H9 (cell line): ENCODE data around the gene KAT5. TPM values are rescaled to one million over a fixed set of nuclear protein-coding genes. Genes with fewer than 3 reads are reported as not detected.

Source experiments
- DNase-seq: peaks from one replicate; pipeline ENCODE4 v3.0.0-alpha.2; 2017
- H2AFZ ChIP-seq: one replicate; pipeline ENCODE4 v1.6.1; 2013; ENCODE audit warnings: mild to moderate bottlenecking, low read length, control low read depth, moderate library complexity
- H2AK5ac ChIP-seq: 2 replicates; pipeline ENCODE4 v1.6.1; 2013; ENCODE audit warnings: low read length, control low read depth, mixed read lengths; ENCODE audit not compliant: insufficient read length
- H2BK120ac ChIP-seq: one replicate; pipeline ENCODE4 v1.6.1; 2013; ENCODE audit warnings: low read depth, mild to moderate bottlenecking, low read length, control low read depth, inconsistent platforms; ENCODE audit not compliant: poor library complexity, severe bottlenecking
- H2BK12ac ChIP-seq: 2 replicates; pipeline ENCODE4 v1.6.1; 2013; ENCODE audit warnings: low read length, control low read depth, mixed read lengths, low read depth; ENCODE audit not compliant: insufficient read length
- H2BK15ac ChIP-seq: 2 replicates; pipeline ENCODE4 v1.6.1; 2013; ENCODE audit warnings: low read depth, low read length, control low read depth
- H2BK20ac ChIP-seq: one replicate; pipeline ENCODE4 v1.6.1; 2013; ENCODE audit warnings: low read depth, mild to moderate bottlenecking, low read length, control low read depth, inconsistent platforms; ENCODE audit not compliant: poor library complexity, severe bottlenecking
- H2BK5ac ChIP-seq: 2 replicates; pipeline ENCODE4 v1.6.1; 2013; ENCODE audit warnings: low read length, control low read depth, mixed read lengths; ENCODE audit not compliant: insufficient read length
- H3K14ac ChIP-seq: 2 replicates; pipeline ENCODE4 v1.6.1; 2013; ENCODE audit warnings: low read length, control low read depth; ENCODE audit not compliant: insufficient read depth
- H3K18ac ChIP-seq: 2 replicates; pipeline ENCODE4 v1.6.1; 2013; ENCODE audit warnings: low read depth, mild to moderate bottlenecking, mixed read lengths, low read length, control low read depth; ENCODE audit not compliant: insufficient read length
- H3K23ac ChIP-seq: 2 replicates; pipeline ENCODE4 v1.6.1; 2013; ENCODE audit warnings: low read length, control low read depth, mixed read lengths, low read depth; ENCODE audit not compliant: insufficient read length
- H3K23me2 ChIP-seq: 2 replicates; pipeline ENCODE4 v1.6.1; 2013; ENCODE audit warnings: low read depth, mild to moderate bottlenecking, mixed read lengths, low read length, control low read depth; ENCODE audit not compliant: insufficient read length, poor library complexity, severe bottlenecking
- H3K27ac ChIP-seq: 2 replicates; pipeline ENCODE4 v1.5.1; 2013; ENCODE audit warnings: low read length, control low read depth, mixed read lengths, low read depth; ENCODE audit not compliant: insufficient read length
- H3K27me3 ChIP-seq: 2 replicates; pipeline ENCODE4 v1.6.1; 2013; ENCODE audit warnings: low read length, control low read depth, inconsistent platforms; ENCODE audit not compliant: insufficient read depth
- H3K4ac ChIP-seq: 2 replicates; pipeline ENCODE4 v1.6.1; 2013; ENCODE audit warnings: low read depth, mild to moderate bottlenecking, control low read depth, inconsistent platforms, low read length, moderate library complexity
- H3K4me1 ChIP-seq: 2 replicates; pipeline ENCODE4 v1.6.1; 2013; ENCODE audit warnings: low read length, control low read depth, inconsistent platforms; ENCODE audit not compliant: insufficient read depth
- H3K4me2 ChIP-seq: 2 replicates; pipeline ENCODE4 v1.6.1; 2013; ENCODE audit warnings: low read length, control low read depth, mixed read lengths; ENCODE audit not compliant: insufficient read length, insufficient read depth
- H3K56ac ChIP-seq: 2 replicates; pipeline ENCODE4 v1.6.1; 2013; ENCODE audit warnings: low read depth, mild to moderate bottlenecking, mixed read lengths, low read length, control low read depth; ENCODE audit not compliant: insufficient read length
- H3K79me1 ChIP-seq: 2 replicates; pipeline ENCODE4 v1.6.1; 2013; ENCODE audit warnings: low read depth, mild to moderate bottlenecking, moderate library complexity, low read length, control low read depth, inconsistent platforms; ENCODE audit not compliant: insufficient read depth, poor library complexity, severe bottlenecking
- H3K79me2 ChIP-seq: 2 replicates; pipeline ENCODE4 v1.6.1; 2013; ENCODE audit warnings: low read length, control low read depth, inconsistent platforms; ENCODE audit not compliant: insufficient read depth
- H3K9ac ChIP-seq: 2 replicates; pipeline ENCODE4 v1.6.1; 2013; ENCODE audit warnings: low read length, control low read depth, mixed read lengths; ENCODE audit not compliant: insufficient read length; ENCODE audit errors: extremely low read depth
- H3K9me3 ChIP-seq: one replicate; pipeline ENCODE4 v1.6.1; 2013; ENCODE audit warnings: low read depth, low read length, inconsistent platforms; ENCODE audit not compliant: control insufficient read depth
- H3T11ph ChIP-seq: one replicate; pipeline ENCODE4 v1.6.1; 2013; ENCODE audit warnings: mild to moderate bottlenecking, low read length, control low read depth, inconsistent platforms
- H4K20me1 ChIP-seq: one replicate; pipeline ENCODE4 v1.6.1; 2013; ENCODE audit not compliant: control insufficient read depth, insufficient read length, insufficient read depth
- H4K5ac ChIP-seq: 2 replicates; pipeline ENCODE4 v1.6.1; 2013; ENCODE audit warnings: low read depth, mild to moderate bottlenecking, mixed read lengths, low read length, control low read depth; ENCODE audit not compliant: insufficient read length
- H4K8ac ChIP-seq: replicated peaks from 2 replicates; pipeline ENCODE4 v1.6.1; 2013; ENCODE audit warnings: low read length, control low read depth, mixed read lengths, low read depth; ENCODE audit not compliant: insufficient read length
- H4K91ac ChIP-seq: 2 replicates; pipeline ENCODE4 v1.6.1; 2013; ENCODE audit warnings: low read depth, mild to moderate bottlenecking, moderate library complexity, mixed read lengths, low read length, control low read depth; ENCODE audit not compliant: insufficient read length
- H3K27ac Mint-ChIP-seq, 3 experiments: 2 replicates in 2 of 3; 3 replicates in 1 of 3; pipeline ENCODE4 v1.8.0; 2020 to 2021; ENCODE audit warnings: mixed read lengths in 3 of 3, mild to moderate bottlenecking in 1 of 3, moderate library complexity in 1 of 3
- H3K27me3 Mint-ChIP-seq: 2 replicates; pipeline ENCODE4 v1.8.0; 2021; ENCODE audit warnings: low read depth, mild to moderate bottlenecking, moderate library complexity, mixed read lengths
- H3K36me3 Mint-ChIP-seq, 3 experiments: 2 replicates in 2 of 3; 3 replicates in 1 of 3; pipeline ENCODE4 v1.8.0; 2020 to 2021; ENCODE audit warnings: low read depth in 3 of 3, mixed read lengths in 3 of 3; ENCODE audit not compliant: insufficient read depth in 1 of 3
- H3K4me1 Mint-ChIP-seq, 2 experiments: 2 replicates each; pipeline ENCODE4 v1.8.0; 2020; ENCODE audit warnings: mixed read lengths in 2 of 2
- H3K4me3 Mint-ChIP-seq, 2 experiments: 2 replicates in 1 of 2; 3 replicates in 1 of 2; pipeline ENCODE4 v1.8.0; 2020 to 2021; ENCODE audit warnings: mild to moderate bottlenecking in 2 of 2, mixed read lengths in 2 of 2, moderate library complexity in 1 of 2
- H3K9me3 Mint-ChIP-seq, 2 experiments: 2 replicates in 1 of 2; 3 replicates in 1 of 2; pipeline ENCODE4 v1.8.0; 2020; ENCODE audit warnings: mild to moderate bottlenecking in 2 of 2, mixed read lengths in 2 of 2, moderate library complexity in 1 of 2
- WGBS: extraction: QIAGEN DNeasy Blood & Tissue Kit; methylation state at CpG from one replicate; pipeline ENCODE4 v1.1.7; 2013; ENCODE audit warnings: missing lambda C conversion rate, low lambda C conversion rate, mixed read lengths; ENCODE audit not compliant: insufficient read length; ENCODE audit errors: extremely low coverage; 5-methylcytosine and 5-hydroxymethylcytosine counted together
- total RNA-seq: library from RNA; stranded (reverse); gene quantifications from 2 replicates; pipeline ENCODE4 v1.2.1, GENCODE V29; 2021
- TF ChIP-seq, protein P1 (sequence below): fragments of 200-600 bp; sonication (generic); conservative IDR thresholded peaks from 3 replicates; pipeline ENCODE4 v1.8.0; 2021; ENCODE audit warnings: antibody characterized with exemption, mild to moderate bottlenecking

Gene KAT5
- total RNA-seq, 1 experiment from 2014 or later, result 56.7 TPM

DNA sequence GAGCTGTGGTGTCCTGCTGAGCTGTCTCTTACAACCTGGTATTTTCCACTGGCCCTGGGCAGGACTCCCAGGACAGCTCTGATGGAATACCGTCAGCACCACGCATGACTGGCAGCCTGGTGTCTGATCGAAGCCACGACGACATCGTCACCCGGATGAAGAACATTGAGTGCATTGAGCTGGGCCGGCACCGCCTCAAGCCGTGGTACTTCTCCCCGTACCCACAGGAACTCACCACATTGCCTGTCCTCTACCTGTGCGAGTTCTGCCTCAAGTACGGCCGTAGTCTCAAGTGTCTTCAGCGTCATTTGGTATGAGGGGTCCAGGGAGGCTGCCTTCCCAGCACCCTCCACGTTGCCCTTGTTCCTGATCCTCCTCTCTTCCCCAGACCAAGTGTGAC lies 2.4 kb downstream of the KAT5 start:
- H3K27ac Mint-ChIP-seq, result no peak overlapping the region
- Histone ChIP-seq H3K23me2 (peaks cover under 1% of the 10 kb centered on the region), H3T11ph (no peak overlapping the region), H4K8ac (no peak overlapping the region), H3K27me3 (no peaks in the 10 kb centered on the region), H2BK15ac (no peak overlapping the region), H4K20me1 (no peaks in the 10 kb centered on the region), H3K9me3 (no peaks in the 10 kb centered on the region), H3K56ac (no peak overlapping the region), H3K9ac (no peak overlapping the region), H3K4me1 (peaks cover 2% of the 10 kb centered on the region; the same call in 1 of the 2 replicates), H4K91ac (no peak overlapping the region), H3K23ac (no peak overlapping the region), H3K79me1 (no peaks in the 10 kb centered on the region), H3K79me2 (no peaks in the 10 kb centered on the region), H2BK20ac (no peak overlapping the region), H2AFZ (no peak overlapping the region), H2BK5ac (no peak overlapping the region), H3K27ac (no peak overlapping the region), H3K14ac (no peak overlapping the region), H2BK12ac (no peak overlapping the region), H3K4me2 (no peak overlapping the region), H4K5ac (no peak overlapping the region), H3K18ac (no peak overlapping the region), H2BK120ac (no peak overlapping the region), H3K4ac (no peak overlapping the region), H2AK5ac (no peak overlapping the region)
- H3K4me3 Mint-ChIP-seq, result peak overlapping the region in 1 of 2 experiments; percentile 9; a peak in 1 of 5 replicates
- DNase-seq, result no peak
- H3K27me3 Mint-ChIP-seq, result no peaks in the 10 kb centered on the region; the same call in none of the 2 replicates
- TF ChIP-seq, protein P1, sequence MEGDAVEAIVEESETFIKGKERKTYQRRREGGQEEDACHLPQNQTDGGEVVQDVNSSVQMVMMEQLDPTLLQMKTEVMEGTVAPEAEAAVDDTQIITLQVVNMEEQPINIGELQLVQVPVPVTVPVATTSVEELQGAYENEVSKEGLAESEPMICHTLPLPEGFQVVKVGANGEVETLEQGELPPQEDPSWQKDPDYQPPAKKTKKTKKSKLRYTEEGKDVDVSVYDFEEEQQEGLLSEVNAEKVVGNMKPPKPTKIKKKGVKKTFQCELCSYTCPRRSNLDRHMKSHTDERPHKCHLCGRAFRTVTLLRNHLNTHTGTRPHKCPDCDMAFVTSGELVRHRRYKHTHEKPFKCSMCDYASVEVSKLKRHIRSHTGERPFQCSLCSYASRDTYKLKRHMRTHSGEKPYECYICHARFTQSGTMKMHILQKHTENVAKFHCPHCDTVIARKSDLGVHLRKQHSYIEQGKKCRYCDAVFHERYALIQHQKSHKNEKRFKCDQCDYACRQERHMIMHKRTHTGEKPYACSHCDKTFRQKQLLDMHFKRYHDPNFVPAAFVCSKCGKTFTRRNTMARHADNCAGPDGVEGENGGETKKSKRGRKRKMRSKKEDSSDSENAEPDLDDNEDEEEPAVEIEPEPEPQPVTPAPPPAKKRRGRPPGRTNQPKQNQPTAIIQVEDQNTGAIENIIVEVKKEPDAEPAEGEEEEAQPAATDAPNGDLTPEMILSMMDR, result no peak
- peaks cover 9 to 12% of the 10 kb centered on the region in 2 experiments for H3K4me1 Mint-ChIP-seq
- no CpG with 5 or more reads among the region's 16 CpGs for WGBS
- peaks cover 46 to 67% (median 66%) of the 10 kb centered on the region in 3 experiments for H3K36me3 Mint-ChIP-seq
- H3K9me3 Mint-ChIP-seq, result no peaks in the 10 kb centered on the region
